Activated CD4-positive, alpha-beta T cell treated with anti-CD3 and anti-CD28 coated beads, Interleukin-2, Interleukin-6, amounts not matched to agents 100 ng/mL and 50 ng/mL, durations not matched to agents 16 hours and 8 hours (primary cell): Measurements from ENCODE around the gene SH3RF1.

ENCODE experiments used
- DNase-seq: peaks from one replicate; pipeline ENCODE4 v3.0.0-alpha.2; 2020

The SH3RF1 gene

DNA sequence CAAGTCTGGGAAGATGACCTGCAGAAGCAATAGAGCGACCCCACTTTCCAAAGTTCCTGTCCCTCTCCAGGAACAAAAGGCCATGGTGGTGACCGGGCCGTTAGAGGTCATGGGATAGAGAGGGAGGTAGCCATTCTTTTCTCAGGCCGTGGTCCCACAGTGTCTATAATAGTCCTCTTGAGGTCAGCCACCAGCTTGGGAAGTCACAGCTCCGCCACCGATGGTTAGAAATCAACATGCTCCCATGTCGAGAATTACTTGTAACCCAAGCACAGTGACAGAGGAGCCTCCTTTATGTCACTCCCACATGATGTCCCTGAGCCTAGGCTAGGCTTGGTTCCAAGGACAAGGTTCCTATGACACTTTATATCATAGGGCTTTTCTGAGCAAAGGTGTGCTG, 212.4 kb downstream of the SH3RF1 start:
- no peak for DNase-seq

DNA sequence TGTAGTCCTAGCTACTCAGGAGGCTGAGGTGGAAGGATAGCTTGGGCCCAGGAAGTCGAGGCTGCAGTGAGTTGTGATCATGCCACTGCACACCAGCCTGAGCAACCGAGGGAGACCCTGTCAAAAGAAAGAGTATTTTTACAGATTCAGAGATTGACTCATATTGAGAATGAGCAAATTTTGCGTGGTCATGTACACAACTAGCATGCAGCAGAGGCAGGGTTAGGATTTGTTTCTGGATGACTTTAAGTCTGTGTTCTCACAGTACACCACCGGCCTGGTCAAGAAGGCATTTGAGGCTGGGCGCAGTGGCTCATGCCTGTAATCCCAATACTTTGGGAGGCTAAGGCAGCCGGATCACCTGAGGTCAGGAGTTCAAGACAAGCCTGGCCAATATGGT, 215.9 kb downstream of the SH3RF1 start:
- DNase-seq, result peak; percentile 28

DNA sequence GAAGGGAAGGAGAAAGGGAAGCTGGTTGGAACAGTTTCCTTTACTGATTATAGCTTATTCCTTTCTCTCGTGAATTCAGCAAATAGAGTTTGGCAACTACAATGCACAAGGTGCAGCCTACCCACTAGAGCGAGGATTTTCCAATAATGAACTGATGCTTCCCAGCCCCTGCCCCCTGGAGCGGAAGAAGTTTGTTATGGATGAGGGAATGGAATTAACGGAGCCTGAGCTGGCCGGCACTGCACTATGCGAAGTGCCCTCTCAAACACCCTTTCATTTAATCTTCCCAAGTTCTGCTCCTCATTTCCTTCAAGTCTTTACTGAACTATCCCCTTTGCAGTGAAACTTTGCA, 218.2 kb downstream of the SH3RF1 start:
- no peak for DNase-seq

DNA sequence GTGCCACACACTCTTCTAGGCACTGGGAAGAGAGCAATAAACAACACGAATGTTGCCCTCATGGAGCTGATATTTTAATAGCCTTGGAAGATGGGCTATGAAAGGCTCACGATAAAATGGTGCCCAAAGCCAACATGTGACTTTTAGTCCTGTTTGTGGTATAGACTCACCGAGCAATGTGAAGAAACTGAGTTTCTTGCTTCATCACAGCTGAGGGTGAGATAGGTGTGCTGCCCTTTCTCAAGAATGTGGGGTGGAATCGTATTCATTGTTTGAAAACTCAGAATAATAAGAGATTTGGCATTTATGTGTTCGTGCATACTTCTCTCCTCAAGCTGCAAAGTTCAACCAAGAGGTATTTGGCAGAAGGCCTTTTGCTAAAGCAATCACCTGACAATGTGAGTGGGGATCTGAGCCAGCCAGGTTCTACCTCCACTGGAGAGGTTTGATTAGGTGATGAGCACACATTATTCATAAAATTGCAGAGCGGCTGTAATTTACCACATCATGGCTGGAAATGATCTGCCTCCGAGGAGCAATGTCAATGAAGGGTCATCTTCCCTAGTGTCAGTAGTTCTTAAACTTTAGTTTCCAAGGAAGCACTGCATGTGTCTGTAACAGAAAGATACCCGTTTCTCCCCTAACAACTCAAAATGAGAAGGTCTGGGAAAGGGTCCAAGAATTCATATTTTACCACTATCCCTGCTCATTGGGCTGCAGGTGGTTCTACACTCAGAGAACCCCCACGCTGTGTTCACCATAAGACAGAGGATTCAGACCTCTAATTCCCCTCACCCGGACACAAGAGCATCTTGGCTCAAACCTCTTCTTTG, 218.8 kb downstream of the SH3RF1 start:
- DNase-seq, result no peak

DNA sequence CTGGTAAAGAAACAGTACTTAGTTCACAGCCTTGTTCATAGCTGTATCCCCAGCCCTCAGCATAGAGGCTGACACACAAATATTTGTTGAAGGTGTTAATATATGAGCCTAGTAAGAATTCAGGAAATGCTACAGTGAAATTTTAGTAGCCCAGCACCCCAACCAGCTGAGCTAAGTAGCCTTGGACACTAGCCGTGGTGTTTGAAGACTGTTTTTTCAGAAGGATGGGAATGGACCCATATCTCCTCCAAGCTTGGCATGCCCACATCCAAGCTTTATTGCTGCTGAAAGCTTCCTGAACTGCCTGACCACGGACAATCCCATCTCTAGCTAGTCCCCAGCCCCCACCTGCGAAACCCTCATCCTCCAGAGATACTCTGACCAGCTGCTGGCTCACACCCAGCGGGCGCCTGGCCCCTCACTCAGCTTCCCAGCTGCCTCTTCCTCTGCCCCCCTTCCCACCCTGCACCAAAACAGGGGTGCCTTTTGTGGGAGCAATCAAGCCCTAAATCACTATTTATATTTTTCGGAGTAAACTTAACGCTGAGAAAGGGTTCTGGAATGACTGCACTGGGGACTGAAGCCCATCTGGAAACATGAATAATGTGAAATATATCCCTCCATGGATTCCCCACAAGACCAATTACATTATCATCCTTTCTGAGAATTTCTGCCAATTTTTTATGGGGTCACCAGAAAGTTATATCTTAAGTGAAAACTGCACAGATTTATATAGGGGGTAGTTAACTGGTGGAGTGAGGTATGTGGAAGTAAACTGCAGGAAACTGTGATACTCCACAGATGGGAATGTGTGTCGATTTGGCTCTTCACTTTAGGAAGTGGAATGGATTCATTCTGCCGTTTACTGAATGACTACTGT, 219.6 kb downstream of the SH3RF1 start:
- DNase-seq, result no peak

DNA sequence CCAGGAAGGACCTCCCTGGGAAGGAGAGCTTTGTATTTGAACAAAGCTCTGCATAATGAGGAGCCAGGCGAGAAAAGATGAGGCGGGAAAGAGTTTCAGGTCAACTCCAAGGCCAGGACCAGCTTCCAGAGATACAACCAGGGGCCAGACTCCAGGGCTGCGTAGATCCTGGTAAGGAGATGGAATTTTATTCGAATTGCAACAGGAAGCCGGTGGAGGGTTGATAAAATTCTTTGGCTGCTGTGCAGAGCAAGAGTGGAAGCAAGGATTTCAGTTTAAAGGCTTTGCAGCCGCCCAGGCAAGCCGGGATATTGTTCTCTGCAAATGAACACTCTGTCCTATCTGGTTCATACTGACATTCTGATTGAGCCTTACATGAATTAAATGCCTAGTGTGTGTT, 220.5 kb downstream of the SH3RF1 start:
- DNase-seq, result no peak

DNA sequence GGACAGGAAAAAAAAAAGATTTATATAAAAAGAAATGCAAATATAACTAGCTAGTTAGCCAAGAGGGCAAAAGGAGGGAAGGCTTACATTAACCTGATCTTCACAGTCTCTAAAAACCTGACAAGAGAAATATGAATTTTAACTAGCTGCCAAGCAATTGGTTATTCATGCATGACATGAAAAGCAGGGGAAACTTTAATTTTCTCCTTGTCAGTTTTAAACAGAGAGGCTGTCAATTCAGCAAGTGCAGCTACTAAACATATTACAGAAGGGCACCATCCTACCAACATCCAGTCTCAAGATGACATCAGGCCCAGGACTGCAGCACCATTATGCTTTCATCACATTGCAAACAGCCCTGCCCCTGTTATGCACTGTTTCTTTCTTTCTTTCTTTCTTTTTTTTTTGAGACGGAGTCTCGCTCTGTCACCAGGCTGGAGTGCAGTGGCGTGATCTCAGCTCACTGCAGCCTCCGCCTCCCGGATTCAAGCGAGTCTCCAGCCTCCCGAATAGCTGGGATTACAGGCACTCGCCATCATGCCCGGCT, 221.8 kb downstream of the SH3RF1 start:
- no peak for DNase-seq

DNA sequence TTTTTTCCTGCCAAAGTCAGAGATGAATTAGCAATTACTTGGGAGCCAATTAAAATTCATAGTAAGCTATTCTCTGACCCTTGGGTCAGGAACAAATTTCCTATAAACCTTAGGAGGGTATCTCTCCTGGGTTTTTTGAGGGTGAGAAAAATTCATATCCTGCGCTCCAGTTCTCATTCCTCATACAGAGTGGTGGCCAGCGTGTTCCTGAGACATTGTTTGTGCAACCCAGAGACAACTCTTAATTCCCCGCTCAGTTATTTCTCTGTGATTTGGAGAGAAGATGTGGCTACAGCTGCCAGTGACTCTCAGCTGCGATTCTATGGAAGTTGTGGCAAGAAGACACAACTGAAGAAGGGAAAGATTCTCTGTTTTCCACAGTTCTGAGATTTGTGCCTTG, 222.8 kb downstream of the SH3RF1 start:
- no peak for DNase-seq

DNA sequence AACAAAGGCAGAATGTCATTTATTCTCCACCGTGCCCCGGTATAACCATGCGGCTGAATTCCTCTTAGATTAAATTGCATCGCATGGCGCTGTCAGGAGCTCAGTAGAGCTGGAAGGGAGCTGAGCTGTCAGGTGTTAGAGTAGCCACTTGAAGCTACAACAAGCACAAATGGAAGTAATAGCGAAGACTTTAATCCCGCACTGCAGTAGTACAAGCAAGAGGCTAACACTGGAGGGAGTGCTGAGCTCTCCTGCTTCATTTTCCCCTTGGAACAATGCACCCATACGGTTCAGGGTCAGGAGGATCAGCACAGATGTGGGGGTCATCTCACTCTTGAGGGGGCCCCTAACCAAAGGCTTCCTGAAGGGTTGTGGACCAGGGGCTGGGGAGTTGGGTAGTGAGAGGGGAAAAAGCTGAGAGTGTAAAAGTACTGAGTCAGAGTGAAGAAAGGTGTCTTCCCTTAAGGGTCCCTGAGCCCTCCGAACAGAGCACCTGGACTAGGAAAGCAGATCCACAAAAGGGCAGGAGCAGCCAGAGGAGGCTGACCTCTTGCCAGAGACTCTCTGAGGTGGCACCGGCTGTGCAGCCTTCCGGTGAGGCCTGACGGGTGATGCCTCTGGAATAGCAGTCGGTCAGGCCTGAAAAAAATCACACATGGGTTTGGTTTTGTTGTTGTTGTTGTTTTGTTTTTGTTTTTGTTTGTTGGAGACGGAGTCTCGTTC, 224.7 kb downstream of the SH3RF1 start:
- no peak for DNase-seq

DNA sequence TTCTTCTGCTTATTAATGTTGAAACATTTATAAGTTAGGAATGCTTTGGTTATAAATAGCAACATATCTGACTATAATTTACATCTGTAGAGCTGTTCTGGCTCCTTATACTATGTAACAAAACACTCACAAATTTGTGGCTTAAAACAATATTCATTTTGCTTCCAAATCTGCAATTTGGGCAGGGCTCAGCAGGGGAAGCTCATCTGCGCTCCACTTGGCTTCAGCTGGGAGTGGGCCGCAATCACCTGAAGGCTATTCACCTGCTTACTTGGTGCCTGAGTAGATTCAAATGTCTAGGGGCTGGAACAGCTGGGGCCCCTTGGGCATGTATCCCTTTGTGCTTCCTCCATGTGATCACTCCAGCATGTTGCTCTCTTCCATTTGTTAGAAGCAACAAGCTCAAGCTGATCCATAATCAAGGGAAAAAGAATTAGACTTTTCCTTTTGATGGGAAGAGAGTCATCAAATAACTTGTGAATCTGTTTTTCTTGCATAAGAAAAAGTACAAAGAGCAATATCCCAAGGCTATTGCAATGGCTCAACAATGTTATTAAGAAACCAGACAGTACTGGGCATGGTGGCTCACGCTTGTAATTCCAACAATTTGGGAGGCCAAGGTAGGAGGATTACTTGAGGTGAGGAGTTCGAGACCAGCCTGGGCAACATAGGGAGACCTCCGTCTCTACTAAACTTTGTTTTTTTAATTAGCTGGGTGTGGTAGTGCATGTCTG, 225.9 kb downstream of the SH3RF1 start:
- DNase-seq, result no peak
